NCI-H187 treated with DMSO at 0.1 percent for 48 hours (cell line): ENCODE results near the gene ATXN2.
"Not testable (repeated sequence)": the region's sequence is repeated elsewhere in the genome, so short reads cannot be mapped to it uniquely, and the experiment has no call there.

Source experiments
- DNase-seq: peaks from one replicate; lab custom pipeline; 2025; lab: John Stamatoyannopoulos, UW

The ATXN2 gene

GRCh38 chr12:111599453-111600204, 514 bp upstream of the ATXN2 start:
- DNase-seq, result peak; percentile 53

- DNase-seq, result no peak
Observed at GRCh38 chr12:111597831-111598636, 1.1 kb downstream of the ATXN2 start.

GRCh38 chr12:111596985-111597830, 1.9 kb downstream of the ATXN2 start:
- peak; percentile 23 for DNase-seq

GRCh38 chr12:111595341-111595835, 3.7 kb downstream of the ATXN2 start:
- not testable (repeated sequence) for DNase-seq

GRCh38 chr12:111591399-111592010, 7.6 kb downstream of the ATXN2 start:
- DNase-seq, result not testable (repeated sequence)

GRCh38 chr12:111590552-111590951, 8.6 kb downstream of the ATXN2 start:
- no peak for DNase-seq

GRCh38 chr12:111589601-111590000, 9.5 kb downstream of the ATXN2 start:
- no peak for DNase-seq

GRCh38 chr12:111588010-111588409, 11.1 kb downstream of the ATXN2 start:
- no peak for DNase-seq

- DNase-seq, result no peak
Observed at GRCh38 chr12:111586986-111587385, 12.1 kb downstream of the ATXN2 start.

- no peak for DNase-seq
Observed at GRCh38 chr12:111585690-111586089, 13.4 kb downstream of the ATXN2 start.

- DNase-seq, result no peak
Observed at GRCh38 chr12:111584959-111585358, 14.2 kb downstream of the ATXN2 start.

GRCh38 chr12:111583506-111583905, 15.6 kb downstream of the ATXN2 start:
- not testable (repeated sequence) for DNase-seq

GRCh38 chr12:111582133-111582747, 16.9 kb downstream of the ATXN2 start:
- no peak for DNase-seq

- no peak for DNase-seq
Observed at GRCh38 chr12:111581434-111582132, 17.5 kb downstream of the ATXN2 start.

- no peak for DNase-seq
Observed at GRCh38 chr12:111580737-111581136, 18.4 kb downstream of the ATXN2 start.

- no peak for DNase-seq
Observed at GRCh38 chr12:111580119-111580425, 19.0 kb downstream of the ATXN2 start.

GRCh38 chr12:111578971-111579340, 20.2 kb downstream of the ATXN2 start:
- no peak for DNase-seq

GRCh38 chr12:111578276-111578970, 20.7 kb downstream of the ATXN2 start:
- no peak for DNase-seq

- DNase-seq, result no peak
Observed at GRCh38 chr12:111574797-111575443, 24.2 kb downstream of the ATXN2 start.

GRCh38 chr12:111573476-111573875, 25.6 kb downstream of the ATXN2 start:
- no peak for DNase-seq
